Pancreas (tissue), 10 donors: ENCODE results near the gene KDM2A. TPM values are rescaled to one million over a fixed set of nuclear protein-coding genes. Genes with fewer than 3 reads are reported as not detected.
"Not testable (repeated sequence)": the region's sequence is repeated elsewhere in the genome, so short reads cannot be mapped to it uniquely, and the experiment has no call there.

Experiments used
- ATAC-seq, 4 donors: fragments of 200-7000 bp; cut with Tn5 transposase; one replicate each; pipeline versions ENCODE4 v1.8.0 to v1.9.1; 2020; ENCODE audit warnings: mild to moderate bottlenecking in 4 of 4, moderate library complexity in 4 of 4
- DNase-seq, 6 donors: peaks; one replicate each; pipeline ENCODE4 v3.0.0-alpha.2; 2020
- FAIRE-seq: peaks from 2 replicates; lab custom pipeline; 2012; peaks lifted over from hg19 to GRCh38; lab: Jason Lieb, UNC
- H3K27ac ChIP-seq, 4 donors: fragments of 200-600 bp; sonication (generic); 1 replicate in 3 of 4; 2 replicates in 1 of 4; pipeline versions ENCODE4 v1.5.0 to v1.8.0; 2020
- H3K27me3 ChIP-seq, 4 donors: fragments of 200-600 bp; one replicate each; pipeline ENCODE4 v1.8.0; 2021
- H3K36me3 ChIP-seq, 3 donors: fragments of 200-600 bp; sonication (generic) in 1 of 3; one replicate each; pipeline versions ENCODE4 v1.5.0 to v1.8.0; 2020 to 2021
- H3K4me1 ChIP-seq, 3 donors: fragments of 200-600 bp; one replicate each; pipeline ENCODE4 v1.8.0; 2021
- H3K4me3 ChIP-seq, 4 donors: fragments of 200-600 bp; sonication (generic) in 2 of 4; one replicate each; pipeline versions ENCODE4 v1.5.0 to v1.8.0; 2020 to 2021
- H3K9me3 ChIP-seq, 4 donors: fragments of 200-600 bp; one replicate each; pipeline ENCODE4 v1.8.0; 2021
- CTCF ChIP-seq, 4 donors: fragments of 200-600 bp; sonication (generic) in 3 of 4; IDR thresholded peaks; one replicate each; pipeline versions ENCODE4 v1.5.0 to v1.8.0; 2021; ENCODE audit warnings: antibody characterized with exemption in 4 of 4
- WGBS, 2 donors: extraction: QIAGEN DNeasy Blood & Tissue Kit; methylation state at CpG; one replicate each; pipeline ENCODE4 v1.1.7; 2013; 5-methylcytosine and 5-hydroxymethylcytosine counted together
- intact Hi-C, 3 donors: fragments of 100-400 bp; cut with DNase I; formaldehyde crosslinking; loops; one replicate each; pipeline versions ENCODE4 v1.11.1 to v1.14.2; 2022
- polyA plus RNA-seq, 2 donors: library from polyadenylated mRNA; stranded (reverse); fragments of 200-250 nt; gene quantifications; one replicate each; pipeline ENCODE4 v1.2.3, GENCODE V29; 2013
- total RNA-seq, 6 donors: library from RNA; stranded (reverse); fragmentation: NEBNext Ultra II Directional in 4 of 6; extraction: Animal tissue kit (Norgen Biotek cat#: 25700) in 4 of 6; gene quantifications; one replicate each; pipeline versions ENCODE4 v1.2.1 to v1.2.4, GENCODE V29; 2021 to 2023
- donor health status: healthy with polysubstance abuse.
- donor health status: DM: no; HTN: no; CAD: no; lungs with moderate emphysema.
- donor health status: DM: no; HTN: no; CAD: no.
- donor health status: control.
- donor health status: control.
- donor health status: Bipolar disorder and iron deficiency.
- donor health status: DM: yes; HTN: yes; CAD: no.
- donor health status: DM: no; HTN: no; CAD: no.
- donor health status: DM: no; HTN: no; CAD: no.
- donor health status: DM: yes; HTN: yes; CAD: no.

KDM2A gene
- total and polyA plus RNA-seq, 8 donors = 17.2 to 39.1 (median 22.5) TPM

GRCh38 chr11:67199751-67200150, 80.7 kb downstream of the KDM2A start:
- Histone ChIP-seq H3K4me3 (no peak overlapping the region), H3K9me3 (no peaks in the 10 kb centered on the region), H3K27me3 (no peaks in the 10 kb centered on the region), H3K36me3 (no peaks in the 10 kb centered on the region), H3K4me1 (no peaks in the 10 kb centered on the region), H3K27ac (no peak overlapping the region)
- intact Hi-C loops = no loop called here
- ATAC-seq = no peak
- FAIRE-seq = no peak
- DNase-seq = no peak
- TF ChIP-seq CTCF (IDR thresholded peaks at IDR 0.05) = no peak

GRCh38 chr11:67202028-67202427, 83.0 kb downstream of the KDM2A start:
- TF ChIP-seq CTCF (IDR thresholded peaks at IDR 0.05) = no peak
- FAIRE-seq = no peak
- H3K27ac ChIP-seq = no peak overlapping the region
- intact Hi-C loops = no loop called here
- H3K4me1 ChIP-seq = no peaks in the 10 kb centered on the region
- WGBS, 2 donors = 94 to 97% methylated on average over 3 of the region's 3 CpGs
- no peaks in the 10 kb centered on the region for H3K36me3 ChIP-seq
- H3K4me3 ChIP-seq = no peak overlapping the region
- DNase-seq = no peak
- H3K27me3 ChIP-seq = no peaks in the 10 kb centered on the region
- H3K9me3 ChIP-seq = no peaks in the 10 kb centered on the region
- ATAC-seq = no peak

GRCh38 chr11:67204822-67205221, 85.8 kb downstream of the KDM2A start:
- DNase-seq (no peak), ATAC-seq (no peak), FAIRE-seq (no peak)
- H3K9me3 ChIP-seq = no peaks in the 10 kb centered on the region
- no peak overlapping the region for H3K4me3 ChIP-seq
- no peaks in the 10 kb centered on the region for H3K27me3 ChIP-seq
- H3K4me1 ChIP-seq = no peaks in the 10 kb centered on the region
- intact Hi-C loops = no loop called here
- no peak overlapping the region for H3K27ac ChIP-seq
- H3K36me3 ChIP-seq = peaks cover 0 to 22% (median 4%) of the 10 kb centered on the region in 3 donors
- 78 to 91% methylated on average over 3 of the region's 3 CpGs for WGBS, 2 donors
- TF ChIP-seq CTCF (IDR thresholded peaks at IDR 0.05) = no peak

GRCh38 chr11:67209222-67209621, 90.2 kb downstream of the KDM2A start:
- H3K36me3 ChIP-seq = peaks cover 0 to 22% (median 4%) of the 10 kb centered on the region in 3 donors
- H3K4me3 ChIP-seq, intact Hi-C loops, ATAC-seq, FAIRE-seq, H3K4me1 ChIP-seq, DNase-seq, H3K9me3 ChIP-seq, H3K27ac ChIP-seq, H3K27me3 ChIP-seq: not testable (repeated sequence)
- WGBS, 2 donors = 95 to 99% methylated on average over 6 of the region's 6 CpGs

- Histone ChIP-seq H3K4me3 (no peak overlapping the region), H3K9me3 (no peaks in the 10 kb centered on the region), H3K36me3 (peaks cover 0 to 27% (median 4%) of the 10 kb centered on the region in 3 donors), H3K27me3 (no peaks in the 10 kb centered on the region), H3K27ac (peak overlapping the region in 1 of 4 donors; percentile 20), H3K4me1 (no peaks in the 10 kb centered on the region)
- DNase-seq (no peak), FAIRE-seq (no peak), ATAC-seq (peak in 2 of 4 donors; percentile 30 to 57)
- 83 to 90% methylated on average over 2 of the region's 2 CpGs for WGBS, 2 donors
- intact Hi-C loops = loop anchor here in 1 of 3 donors (2.0 kb wide), 1 partner anchor 63 kb away; no protein-coding TSS in a partner anchor
- TF ChIP-seq CTCF (IDR thresholded peaks at IDR 0.05) = no peak
These were observed 92.8 kb downstream of the KDM2A start for GRCh38 chr11:67211656-67212436.
